Sigmoid colon (tissue), 7 donors: Measurements from ENCODE around the gene STXBP5. TPM values are rescaled to one million over a fixed set of nuclear protein-coding genes. Genes with fewer than 3 reads are reported as not detected.

Experiments used
- DNase-seq: peaks from one replicate; pipeline ENCODE4 v3.0.0-alpha.2; 2019
- H3K27ac ChIP-seq, 4 donors: fragments of 200-600 bp; sonication (generic); one replicate each; pipeline ENCODE4 v1.5.1; 2016 to 2019; ENCODE audit warnings: mild to moderate bottlenecking in 1 of 4
- H3K27me3 ChIP-seq, 3 donors: fragments of 200-600 bp; sonication (generic); one replicate each; pipeline ENCODE4 v1.5.1; 2019; ENCODE audit warnings: mild to moderate bottlenecking in 1 of 3
- H3K36me3 ChIP-seq, 4 donors: fragments of 200-600 bp; sonication (generic); one replicate each; pipeline ENCODE4 v1.5.1; 2016 to 2019
- H3K4me1 ChIP-seq, 4 donors: fragments of 200-600 bp; sonication (generic); one replicate each; pipeline ENCODE4 v1.5.1; 2017 to 2019
- H3K4me3 ChIP-seq, 4 donors: fragments of 200-600 bp; sonication (generic); one replicate each; pipeline ENCODE4 v1.5.1; 2017 to 2019; ENCODE audit warnings: mild to moderate bottlenecking in 2 of 4, moderate library complexity in 1 of 4
- H3K9me3 ChIP-seq, 4 donors: fragments of 200-600 bp in 3 of 4; sonication (generic) in 3 of 4; one replicate each; pipeline versions ENCODE4 v1.5.1 to v1.6.1; 2013 to 2019
- CTCF ChIP-seq, 4 experiments: fragments of 450-650 bp in 3 of 4; fragments of 200-600 bp in 1 of 4; IDR thresholded peaks; one replicate each; pipeline ENCODE4 v1.5.1; 2016 to 2019; ENCODE audit warnings: antibody characterized with exemption in 4 of 4, mild to moderate bottlenecking in 3 of 4, moderate library complexity in 2 of 4
- EP300 ChIP-seq, 4 donors: sonication (generic); formaldehyde crosslinking; IDR thresholded peaks; one replicate each; pipeline ENCODE4 v1.6.1; 2017; ENCODE audit warnings: antibody characterized with exemption in 4 of 4
- POLR2A ChIP-seq, 2 donors: fragments of 450-650 bp; IDR thresholded peaks; one replicate each; pipeline ENCODE4 v1.6.1; 2016; ENCODE audit warnings: antibody characterized with exemption in 2 of 2, mild to moderate bottlenecking in 2 of 2, moderate library complexity in 2 of 2
- POLR2AphosphoS5 ChIP-seq, 4 donors: sonication (generic); formaldehyde crosslinking; IDR thresholded peaks; one replicate each; pipeline ENCODE4 v1.6.1; 2017; ENCODE audit warnings: antibody characterized with exemption in 4 of 4
- WGBS, 2 donors: extraction: QIAGEN DNeasy Blood & Tissue Kit; methylation state at CpG; one replicate each; pipeline ENCODE4 v1.1.7; 2013; 5-methylcytosine and 5-hydroxymethylcytosine counted together
- intact Hi-C: fragments of 100-400 bp; cut with DNase I; formaldehyde crosslinking; loops from one replicate; pipeline ENCODE4 v1.15.1; 2023
- polyA plus RNA-seq, 3 donors: library from polyadenylated mRNA; stranded (reverse); fragments of 200-250 nt; gene quantifications; one replicate each; pipeline ENCODE4 v1.2.3, GENCODE V29; 2013
- total RNA-seq, 4 donors: library from RNA; depleted of rRNA; stranded (reverse); fragments of >200 nt; gene quantifications; one replicate each; pipeline ENCODE4 v1.1.0, GENCODE V29; 2016
- donor health status: healthy with polysubstance abuse.
- donor health status: Bipolar disorder and iron deficiency.
- donor health status: healthy.

The STXBP5 gene
- total and polyA plus RNA-seq, 7 donors: 16.0 to 34.3 (median 24.2) TPM

- no peak overlapping the region for H3K27ac ChIP-seq
- no peak for DNase-seq
- no peaks in the 10 kb centered on the region for H3K4me1 ChIP-seq
- no peaks in the 10 kb centered on the region for H3K27me3 ChIP-seq
- intact Hi-C loops: no loop called here
- no peak overlapping the region for H3K4me3 ChIP-seq
- H3K36me3 ChIP-seq: no peaks in the 10 kb centered on the region
- no peak for TF ChIP-seq POLR2A (IDR thresholded peaks at IDR 0.05)
- no peak for TF ChIP-seq EP300 (IDR thresholded peaks at IDR 0.05)
- no peak for TF ChIP-seq POLR2AphosphoS5 (IDR thresholded peaks at IDR 0.05)
- no peak for TF ChIP-seq CTCF (IDR thresholded peaks at IDR 0.05)
- no peaks in the 10 kb centered on the region for H3K9me3 ChIP-seq
- 85% methylated on average over 4 of the region's 4 CpGs for WGBS, 2 donors
Observed at GRCh38 chr6:147167576-147168461, 36.4 kb upstream of the STXBP5 start.

- no peak for TF ChIP-seq POLR2AphosphoS5 (IDR thresholded peaks at IDR 0.05)
- TF ChIP-seq EP300 (IDR thresholded peaks at IDR 0.05): no peak
- TF ChIP-seq CTCF (IDR thresholded peaks at IDR 0.05): no peak
- no peak for TF ChIP-seq POLR2A (IDR thresholded peaks at IDR 0.05)
- Histone ChIP-seq H3K4me1 (no peaks in the 10 kb centered on the region), H3K27ac (no peak overlapping the region), H3K36me3 (no peaks in the 10 kb centered on the region), H3K27me3 (no peaks in the 10 kb centered on the region), H3K9me3 (no peaks in the 10 kb centered on the region), H3K4me3 (no peak overlapping the region)
- intact Hi-C loops: no loop called here
- DNase-seq: no peak
- WGBS, 2 donors: 89 to 97% methylated on average over 1 of the region's 1 CpG
Observed at GRCh38 chr6:147169529-147169928, 34.7 kb upstream of the STXBP5 start.

GRCh38 chr6:147170269-147170668, 33.9 kb upstream of the STXBP5 start:
- Histone ChIP-seq H3K27ac (no peak overlapping the region), H3K36me3 (no peaks in the 10 kb centered on the region), H3K4me3 (no peak overlapping the region), H3K4me1 (no peaks in the 10 kb centered on the region), H3K27me3 (no peaks in the 10 kb centered on the region), H3K9me3 (no peaks in the 10 kb centered on the region)
- intact Hi-C loops: no loop called here
- TF ChIP-seq POLR2A (IDR thresholded peaks at IDR 0.05) (no peak), CTCF (IDR thresholded peaks at IDR 0.05) (no peak), EP300 (IDR thresholded peaks at IDR 0.05) (no peak), POLR2AphosphoS5 (IDR thresholded peaks at IDR 0.05) (no peak)
- no peak for DNase-seq
- WGBS, 2 donors: 91 to 96% methylated on average over 1 of the region's 1 CpG

GRCh38 chr6:147173140-147173539, 31.1 kb upstream of the STXBP5 start:
- H3K4me3 ChIP-seq: no peak overlapping the region
- no peak for TF ChIP-seq EP300 (IDR thresholded peaks at IDR 0.05)
- no peak for TF ChIP-seq POLR2A (IDR thresholded peaks at IDR 0.05)
- no peak for TF ChIP-seq POLR2AphosphoS5 (IDR thresholded peaks at IDR 0.05)
- no peak for TF ChIP-seq CTCF (IDR thresholded peaks at IDR 0.05)
- no peak overlapping the region for H3K27ac ChIP-seq
- WGBS, 2 donors: 34 to 67% methylated on average over 5 of the region's 5 CpGs
- H3K4me1 ChIP-seq: no peaks in the 10 kb centered on the region
- intact Hi-C loops: no loop called here
- no peaks in the 10 kb centered on the region for H3K36me3 ChIP-seq
- no peaks in the 10 kb centered on the region for H3K27me3 ChIP-seq
- no peaks in the 10 kb centered on the region for H3K9me3 ChIP-seq
- DNase-seq: no peak
